Lower leg skin (tissue), 4 donors: Measurements from ENCODE around the gene KCNQ1OT1. TPM values are rescaled to one million over a fixed set of nuclear protein-coding genes. Genes with fewer than 3 reads are reported as not detected.

Experiments
- DNase-seq, 2 donors: peaks; one replicate each; pipeline ENCODE4 v3.0.0-alpha.2; 2019; ENCODE audit warnings: low spot score in 2 of 2
- H3K4me3 ChIP-seq: fragments of 200-600 bp; sonication (generic); 2 replicates; pipeline ENCODE4 v1.5.1; 2017; ENCODE audit warnings: mild to moderate bottlenecking, low read depth; ENCODE audit not compliant: poor library complexity, severe bottlenecking
- POLR2A ChIP-seq, 2 donors: fragments of 450-650 bp; IDR thresholded peaks; one replicate each; pipeline ENCODE4 v1.6.1; 2016 to 2017; ENCODE audit warnings: antibody characterized with exemption in 2 of 2, mild to moderate bottlenecking in 1 of 2, moderate library complexity in 1 of 2
- WGBS, 2 donors: methylation state at CpG; one replicate each; pipeline ENCODE4 v1.1.5; 2018; 5-methylcytosine and 5-hydroxymethylcytosine counted together
- intact Hi-C: fragments of 100-400 bp; cut with DNase I; formaldehyde crosslinking; loops from one replicate; pipeline ENCODE4 v1.15.0; 2023; ENCODE audit warnings: low total_unique reads
- total RNA-seq, 4 donors: library from RNA; depleted of rRNA; stranded (reverse); fragments of >200 nt; gene quantifications; one replicate each; pipeline ENCODE4 v1.1.0, GENCODE V29; 2016
- TF ChIP-seq, protein P1 (sequence below), 3 donors: fragments of 450-650 bp; IDR thresholded peaks; one replicate each; pipeline ENCODE4 v1.5.1; 2016; ENCODE audit warnings: antibody characterized with exemption in 3 of 3, mild to moderate bottlenecking in 3 of 3, moderate library complexity in 2 of 3

The KCNQ1OT1 gene
- total RNA-seq, 4 donors from 2014 or later: 0.63 to 1.8 (median 0.91) TPM

- intact Hi-C loops: no loop called here
- H3K4me3 ChIP-seq: no peak overlapping the region
- 93% methylated on average over 28 of the region's 28 CpGs for WGBS, 2 donors
- TF ChIP-seq, protein P1, sequence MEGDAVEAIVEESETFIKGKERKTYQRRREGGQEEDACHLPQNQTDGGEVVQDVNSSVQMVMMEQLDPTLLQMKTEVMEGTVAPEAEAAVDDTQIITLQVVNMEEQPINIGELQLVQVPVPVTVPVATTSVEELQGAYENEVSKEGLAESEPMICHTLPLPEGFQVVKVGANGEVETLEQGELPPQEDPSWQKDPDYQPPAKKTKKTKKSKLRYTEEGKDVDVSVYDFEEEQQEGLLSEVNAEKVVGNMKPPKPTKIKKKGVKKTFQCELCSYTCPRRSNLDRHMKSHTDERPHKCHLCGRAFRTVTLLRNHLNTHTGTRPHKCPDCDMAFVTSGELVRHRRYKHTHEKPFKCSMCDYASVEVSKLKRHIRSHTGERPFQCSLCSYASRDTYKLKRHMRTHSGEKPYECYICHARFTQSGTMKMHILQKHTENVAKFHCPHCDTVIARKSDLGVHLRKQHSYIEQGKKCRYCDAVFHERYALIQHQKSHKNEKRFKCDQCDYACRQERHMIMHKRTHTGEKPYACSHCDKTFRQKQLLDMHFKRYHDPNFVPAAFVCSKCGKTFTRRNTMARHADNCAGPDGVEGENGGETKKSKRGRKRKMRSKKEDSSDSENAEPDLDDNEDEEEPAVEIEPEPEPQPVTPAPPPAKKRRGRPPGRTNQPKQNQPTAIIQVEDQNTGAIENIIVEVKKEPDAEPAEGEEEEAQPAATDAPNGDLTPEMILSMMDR (IDR thresholded peaks at IDR 0.05): no peak
- TF ChIP-seq POLR2A (IDR thresholded peaks at IDR 0.05): no peak
- DNase-seq: no peak
Measured at GRCh38 chr11:2563213-2564007, 136.4 kb downstream of the KCNQ1OT1 start.

- intact Hi-C loops: no loop called here
- H3K4me3 ChIP-seq: no peak overlapping the region
- 90 to 92% methylated on average over 6 of the region's 6 CpGs for WGBS, 2 donors
- no peak for DNase-seq
- no peak for TF ChIP-seq POLR2A (IDR thresholded peaks at IDR 0.05)
- TF ChIP-seq, protein P1 (IDR thresholded peaks at IDR 0.05): no peak
Measured at GRCh38 chr11:2562890-2563212, 136.9 kb downstream of the KCNQ1OT1 start.

- no peak overlapping the region for H3K4me3 ChIP-seq
- TF ChIP-seq, protein P1 (IDR thresholded peaks at IDR 0.05): no peak
- TF ChIP-seq POLR2A (IDR thresholded peaks at IDR 0.05): no peak
- intact Hi-C loops: no loop called here
- no peak for DNase-seq
- WGBS, 2 donors: 88 to 98% methylated on average over 7 to 8 of the region's 27 CpGs
Measured at GRCh38 chr11:2561696-2562581, 137.9 kb downstream of the KCNQ1OT1 start.

DNA sequence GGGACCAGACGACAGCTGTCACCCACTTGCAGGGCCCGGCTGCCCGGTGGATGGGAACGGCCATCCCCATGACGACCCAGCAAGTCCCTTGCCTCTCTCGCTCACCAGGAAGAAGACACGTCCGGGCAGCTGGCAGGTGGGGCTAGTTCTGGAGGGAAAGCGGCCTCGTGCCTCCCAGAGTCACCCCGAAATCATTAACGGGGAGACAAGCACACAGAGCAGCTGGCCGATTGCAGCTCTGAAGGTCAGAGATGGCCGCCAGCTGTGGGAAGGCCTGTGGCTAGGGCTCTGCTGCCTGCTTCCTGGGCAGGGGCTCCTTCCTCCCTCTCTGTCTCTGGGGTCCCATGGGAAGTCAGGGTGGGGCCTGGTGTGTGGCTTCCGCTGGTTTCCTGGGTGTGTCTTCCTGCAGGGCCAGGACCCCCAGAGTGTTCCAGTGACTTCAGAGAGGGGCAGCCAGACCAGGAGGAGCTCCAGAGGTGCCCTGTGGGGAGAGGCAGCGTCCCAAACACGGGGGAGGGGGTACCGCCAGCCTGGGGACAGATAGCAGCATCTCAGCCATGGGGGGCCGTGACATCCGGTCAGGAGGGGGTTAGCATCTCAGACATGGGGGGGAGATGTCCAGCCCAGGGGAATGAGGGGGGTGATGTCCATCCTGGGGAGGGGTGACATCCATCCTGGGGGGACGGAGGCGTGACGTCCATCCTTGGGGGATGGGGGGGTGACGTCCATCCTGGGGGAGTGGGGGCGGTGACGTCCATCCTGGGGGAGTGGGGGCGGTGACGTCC, 140.1 kb downstream of the KCNQ1OT1 start:
- intact Hi-C loops: loop anchor here (10.0 kb wide), 1 partner anchor 115 kb away; no protein-coding TSS in a partner anchor
- WGBS, 2 donors: 87 to 91% methylated on average over 14 to 18 of the region's 28 CpGs
- TF ChIP-seq, protein P1 (IDR thresholded peaks at IDR 0.05): no peak
- no peak for TF ChIP-seq POLR2A (IDR thresholded peaks at IDR 0.05)
- no peak overlapping the region for H3K4me3 ChIP-seq
- DNase-seq: no peak

- 91 to 96% methylated on average over 9 to 13 of the region's 13 CpGs for WGBS, 2 donors
Measured at GRCh38 chr11:2558861-2559526, 140.8 kb downstream of the KCNQ1OT1 start.

More at GRCh38 chr11:2558861-2559526, 140.8 kb downstream of the KCNQ1OT1 start:
- no peak for DNase-seq
- intact Hi-C loops: loop anchor here (10.0 kb wide), 1 partner anchor 116 kb away; no protein-coding TSS in a partner anchor
- H3K4me3 ChIP-seq: no peak overlapping the region
- no peak for TF ChIP-seq POLR2A (IDR thresholded peaks at IDR 0.05)
- TF ChIP-seq, protein P1 (IDR thresholded peaks at IDR 0.05): no peak
